Glomerular visceral epithelial cell (primary cell): ENCODE data around the gene RIMS1.

Experiments used
- DNase-seq: peaks from one replicate; pipeline ENCODE4 v3.0.0-alpha.2; 2016; ENCODE audit errors: extremely low spot score

Gene RIMS1

DNA sequence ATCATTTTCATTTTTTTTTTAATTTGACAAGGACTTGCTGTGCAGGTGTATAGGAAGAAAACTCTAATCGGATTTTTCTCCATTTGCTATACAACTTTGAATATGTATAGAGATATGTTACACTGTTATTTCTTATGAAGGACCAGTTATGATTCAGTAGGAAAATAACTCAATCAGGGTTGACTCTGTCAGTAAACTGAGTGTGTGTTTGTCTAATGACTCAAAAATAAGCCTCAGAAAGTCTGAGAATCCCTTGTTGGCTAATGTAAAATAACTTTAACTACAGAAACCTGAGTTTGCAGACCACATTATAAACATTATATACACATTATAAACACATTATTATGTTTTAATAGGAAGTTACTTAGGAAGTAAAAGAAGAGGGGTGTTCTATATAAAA lies 352.6 kb downstream of the RIMS1 start:
- no peak for DNase-seq

DNA sequence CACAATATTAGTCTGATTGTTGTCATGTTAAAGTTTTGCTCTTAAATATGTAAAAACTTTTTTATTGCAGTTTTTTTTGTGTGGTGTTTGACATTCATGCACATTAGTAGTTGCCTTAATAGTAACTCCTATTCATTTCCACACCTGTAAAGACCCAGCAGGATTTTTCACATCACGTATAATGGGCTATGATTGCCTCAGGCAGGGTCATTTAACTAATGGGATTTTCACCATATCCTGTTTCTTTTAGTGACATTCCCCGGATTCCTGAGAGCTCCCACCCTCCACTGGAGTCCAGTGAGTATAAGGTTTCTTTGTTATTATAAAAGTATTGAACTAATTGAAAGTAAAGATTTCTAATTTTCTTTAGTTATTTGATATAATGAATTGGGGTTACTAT lies 359.2 kb downstream of the RIMS1 start:
- peak; percentile 13 for DNase-seq

DNA sequence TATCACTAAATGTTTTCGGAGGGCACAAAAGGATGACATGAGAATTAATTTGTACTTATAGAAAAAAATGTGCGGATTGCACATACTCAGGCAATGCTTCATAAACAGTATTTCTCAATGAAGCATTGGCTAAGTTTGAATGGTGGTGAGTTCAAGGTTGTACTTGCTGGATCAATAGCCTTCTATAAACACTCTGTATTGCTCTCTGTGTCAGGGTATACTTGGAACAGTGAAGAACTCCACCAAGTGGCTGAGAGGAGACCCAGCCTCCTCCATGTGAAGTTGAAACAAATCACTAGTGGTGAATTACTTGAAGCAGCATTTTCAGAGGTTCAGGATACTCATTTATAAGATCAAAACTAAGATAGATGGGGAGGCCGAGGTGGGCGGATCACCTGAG lies 360.6 kb downstream of the RIMS1 start:
- DNase-seq, result no peak

DNA sequence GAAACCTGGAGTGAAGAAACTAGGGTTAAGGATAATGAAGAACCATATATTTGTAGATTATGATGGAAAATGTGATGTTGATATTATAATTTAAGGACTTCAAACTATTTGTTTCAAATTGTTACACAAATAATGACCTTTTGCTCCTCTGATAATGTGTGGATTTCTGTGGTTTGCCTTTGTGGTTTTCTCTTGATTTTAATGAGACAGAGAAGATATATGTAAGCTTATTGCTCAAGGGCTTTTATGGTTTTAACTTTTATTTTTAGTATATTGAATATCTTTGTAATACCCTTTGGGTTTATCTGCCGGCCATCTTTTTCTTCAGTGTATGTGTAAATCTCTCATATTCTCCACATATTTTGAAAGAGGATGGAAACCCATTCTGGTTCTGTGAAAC lies 362.3 kb downstream of the RIMS1 start:
- no peak for DNase-seq

DNA sequence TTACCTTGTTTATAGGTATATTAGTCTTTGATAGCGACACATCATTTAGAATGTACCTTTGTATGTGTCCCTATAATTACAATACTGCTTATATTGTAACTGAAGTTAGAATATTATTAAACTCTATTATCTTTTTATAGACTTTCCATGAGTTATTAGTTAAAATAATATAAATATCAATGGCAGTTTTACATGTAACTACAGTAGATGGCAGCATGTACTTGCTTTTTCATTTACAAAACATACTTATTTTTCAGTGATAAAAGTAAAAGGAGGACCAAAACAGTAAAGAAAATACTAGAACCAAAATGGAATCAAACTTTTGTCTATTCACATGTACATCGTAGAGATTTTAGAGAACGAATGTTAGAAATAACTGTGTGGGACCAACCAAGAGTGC lies 364.3 kb downstream of the RIMS1 start:
- DNase-seq, result no peak

DNA sequence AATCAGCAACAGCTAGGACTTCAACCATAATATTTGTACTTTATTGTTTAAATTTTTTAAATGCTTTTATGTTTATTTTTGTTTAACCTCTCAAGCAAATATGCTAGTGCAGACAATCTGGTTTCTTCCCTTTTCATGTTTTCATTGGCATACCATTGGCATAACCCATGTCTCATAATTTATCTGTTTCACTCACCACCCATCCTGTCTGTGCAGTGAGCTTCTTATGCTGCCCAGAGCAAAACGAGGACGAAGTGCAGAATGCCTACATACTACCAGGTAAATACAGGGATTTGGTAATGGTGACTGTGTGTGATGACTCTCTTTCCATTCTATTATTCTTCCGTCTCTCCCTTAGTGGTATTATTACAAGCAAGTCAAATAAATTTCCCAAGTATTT lies 374.1 kb downstream of the RIMS1 start:
- no peak for DNase-seq

DNA sequence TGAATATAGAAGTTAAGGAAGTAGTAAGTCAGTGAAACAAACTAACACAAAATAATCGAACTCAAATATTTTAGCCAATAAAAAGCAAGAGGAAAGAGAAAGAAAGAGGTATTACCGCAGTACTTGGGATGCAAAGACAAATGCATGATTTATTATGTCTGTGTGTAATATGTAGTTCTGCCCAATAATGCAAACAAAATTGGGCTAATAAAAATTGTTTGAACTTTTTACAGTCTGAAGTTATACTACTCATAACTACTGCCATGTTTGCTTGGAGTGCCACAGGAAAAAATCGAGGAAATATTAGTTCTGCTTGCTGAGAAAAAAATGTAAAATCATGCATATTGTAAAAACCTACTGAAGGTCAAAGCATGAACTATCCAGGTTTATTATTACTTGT lies 375.2 kb downstream of the RIMS1 start:
- no peak for DNase-seq

DNA sequence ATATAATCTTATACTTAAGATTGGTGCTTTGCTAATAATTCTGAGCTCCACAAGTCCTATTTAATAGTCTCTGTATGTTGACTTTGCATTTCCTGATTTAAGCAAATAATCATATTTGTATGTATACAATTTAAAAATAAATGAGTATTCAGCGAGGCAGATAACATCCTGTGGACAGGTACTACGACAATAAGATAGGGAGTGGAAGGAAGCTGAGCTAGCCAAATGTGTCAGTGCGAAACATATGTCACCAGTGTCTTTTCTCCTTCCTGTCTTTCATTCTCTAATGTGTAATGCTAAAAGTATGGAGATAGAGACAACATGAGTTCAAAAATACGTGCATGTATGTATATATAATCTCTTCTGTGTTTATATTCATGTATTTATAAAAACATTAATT lies 375.9 kb downstream of the RIMS1 start:
- no peak for DNase-seq

DNA sequence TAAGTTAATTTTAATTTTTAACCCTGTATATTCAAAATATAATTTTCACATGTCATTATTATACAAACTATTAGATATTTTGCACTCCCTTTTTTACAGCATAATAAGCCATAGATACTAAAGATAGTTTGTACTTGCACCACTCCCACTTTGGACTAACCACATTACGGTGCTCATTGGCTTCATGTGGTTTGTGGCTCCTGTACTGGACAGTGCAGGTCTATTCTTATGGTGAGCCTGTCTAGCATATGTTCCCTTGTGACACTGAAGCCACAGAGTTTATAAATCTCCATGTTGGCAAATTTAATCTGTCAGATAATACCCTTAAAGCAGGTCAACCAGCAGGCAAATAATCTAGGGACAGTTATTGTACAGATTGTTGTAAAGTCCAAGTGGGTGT lies 381.1 kb downstream of the RIMS1 start:
- DNase-seq, result no peak

DNA sequence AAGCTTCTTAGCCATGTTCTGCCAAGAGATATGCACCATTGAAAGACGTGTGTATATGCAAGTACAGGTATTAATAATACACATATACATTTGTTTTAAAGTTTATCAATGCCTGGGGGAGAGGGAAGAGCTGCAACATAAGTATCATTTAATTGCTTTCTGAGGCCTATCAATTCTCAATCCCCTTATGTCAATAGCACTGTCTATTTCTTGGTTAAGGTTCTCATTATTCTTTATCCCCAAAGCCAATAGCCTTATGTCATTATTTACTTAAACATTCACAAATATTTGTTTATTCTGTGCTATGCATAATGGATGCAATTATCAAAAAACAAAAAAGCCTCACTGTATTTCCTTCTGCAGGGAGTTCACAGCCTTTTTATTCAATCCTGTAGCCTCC lies 385.2 kb downstream of the RIMS1 start:
- DNase-seq, result no peak

DNA sequence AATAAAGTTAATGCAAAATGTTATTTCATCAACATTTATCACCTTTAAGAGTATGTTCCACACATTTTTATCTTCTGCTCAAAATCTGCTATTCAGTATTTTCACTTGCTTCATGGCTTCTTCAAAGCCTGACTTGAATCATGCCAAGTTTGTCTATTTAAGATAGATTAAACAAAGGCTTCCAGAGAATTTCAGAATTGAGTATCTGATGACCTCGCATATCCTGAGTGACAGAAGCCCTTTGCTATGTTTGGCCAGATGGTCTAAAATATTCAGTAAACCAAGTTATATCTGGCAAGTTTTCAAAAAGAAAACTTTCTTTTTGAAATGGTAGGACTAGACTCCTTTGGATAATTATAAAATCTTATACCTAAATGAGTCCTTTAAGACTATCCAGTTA lies 386.6 kb downstream of the RIMS1 start:
- peak; percentile 11 for DNase-seq

DNA sequence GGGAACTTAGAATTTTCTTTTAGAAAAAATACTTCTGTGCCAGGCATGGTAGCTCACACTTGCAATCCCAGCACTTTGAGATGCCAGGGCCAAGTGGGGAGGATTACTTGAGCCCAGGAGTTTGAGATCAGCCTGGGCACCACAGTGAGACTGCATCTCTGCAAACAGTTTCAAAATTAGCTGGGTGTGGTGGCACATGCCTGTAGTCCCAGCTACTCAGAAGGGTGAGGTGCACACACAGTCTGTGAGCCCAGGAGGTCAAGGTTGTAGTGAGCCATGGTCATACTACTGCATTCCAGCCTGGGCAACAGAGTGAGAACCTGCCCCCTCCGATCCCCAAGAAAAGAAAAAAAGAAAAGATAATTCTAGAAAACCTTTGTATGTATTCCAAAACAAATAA lies 389.5 kb downstream of the RIMS1 start:
- no peak for DNase-seq

DNA sequence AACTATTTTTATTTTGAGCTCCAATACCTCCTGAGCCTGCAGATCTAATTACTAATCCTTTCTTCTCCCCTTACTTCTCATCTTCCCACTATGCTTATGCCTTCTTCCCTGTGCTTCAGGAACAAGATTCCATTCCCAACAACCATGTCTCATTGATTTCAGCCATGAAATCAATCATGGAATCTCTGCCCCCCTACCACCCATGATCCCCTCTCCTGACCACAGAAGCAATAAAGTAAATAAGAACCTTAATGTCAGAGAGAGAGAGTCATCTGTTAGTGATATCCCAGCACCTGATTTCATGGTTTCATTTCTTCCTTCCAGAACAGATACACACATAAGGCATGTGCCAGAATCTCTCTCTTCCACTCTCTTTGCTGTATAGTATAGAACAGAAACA lies 395.9 kb downstream of the RIMS1 start:
- no peak for DNase-seq

DNA sequence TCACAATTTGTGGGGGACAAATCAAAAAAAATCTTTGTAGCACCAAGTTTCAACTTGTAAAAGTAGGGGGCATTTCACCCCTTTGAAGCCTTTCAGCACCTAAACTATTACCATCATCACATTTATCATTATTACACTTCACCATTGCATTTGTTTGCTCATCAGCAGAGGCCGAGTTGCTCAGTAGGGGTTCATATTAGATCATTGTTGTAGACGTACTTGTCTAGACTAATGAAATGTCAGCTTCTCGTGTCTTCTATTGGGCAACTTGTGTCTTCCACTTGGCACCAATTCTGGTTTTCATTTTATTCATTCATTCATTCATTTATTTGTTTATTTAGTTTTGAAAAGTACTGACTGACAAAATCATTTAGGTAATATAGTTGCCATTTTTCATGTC lies 397.2 kb downstream of the RIMS1 start:
- no peak for DNase-seq

DNA sequence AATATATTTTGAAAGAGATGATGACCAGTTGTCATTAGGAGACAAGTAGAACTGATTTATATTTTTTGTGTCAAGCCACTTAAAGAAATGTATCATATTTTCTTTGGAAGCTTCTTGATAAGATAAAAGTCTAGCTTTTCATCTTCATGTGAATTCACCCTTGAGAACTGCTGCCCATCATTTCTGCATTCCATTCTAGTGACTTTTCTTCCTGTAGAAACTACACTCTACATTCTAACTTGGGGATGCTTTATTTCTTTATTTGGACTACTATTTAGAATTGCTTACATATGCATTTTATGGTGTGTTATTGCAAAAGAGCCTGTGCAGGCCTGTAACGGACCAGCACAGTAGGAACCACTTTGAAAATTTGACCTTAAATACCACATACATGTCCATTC lies 400.6 kb downstream of the RIMS1 start:
- peak; percentile 30 for DNase-seq

DNA sequence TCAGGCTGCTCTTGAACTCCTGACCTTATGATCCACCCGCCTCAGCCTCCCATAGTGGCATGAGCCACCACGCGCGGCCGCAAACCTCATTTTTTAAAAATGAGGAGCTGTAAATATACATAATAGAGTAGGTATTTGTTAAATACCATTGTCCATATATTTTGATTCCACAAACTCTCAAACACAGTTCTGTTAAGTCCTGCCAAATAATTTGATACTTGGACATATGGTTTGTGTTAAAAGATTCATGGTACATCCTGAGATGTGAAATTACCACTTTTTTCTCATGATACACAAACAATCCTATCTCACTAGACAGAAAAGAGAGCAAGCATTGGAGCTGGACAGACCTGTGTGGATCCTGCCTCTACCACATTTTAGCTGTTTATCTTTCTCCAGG lies 401.5 kb downstream of the RIMS1 start:
- DNase-seq, result no peak

DNA sequence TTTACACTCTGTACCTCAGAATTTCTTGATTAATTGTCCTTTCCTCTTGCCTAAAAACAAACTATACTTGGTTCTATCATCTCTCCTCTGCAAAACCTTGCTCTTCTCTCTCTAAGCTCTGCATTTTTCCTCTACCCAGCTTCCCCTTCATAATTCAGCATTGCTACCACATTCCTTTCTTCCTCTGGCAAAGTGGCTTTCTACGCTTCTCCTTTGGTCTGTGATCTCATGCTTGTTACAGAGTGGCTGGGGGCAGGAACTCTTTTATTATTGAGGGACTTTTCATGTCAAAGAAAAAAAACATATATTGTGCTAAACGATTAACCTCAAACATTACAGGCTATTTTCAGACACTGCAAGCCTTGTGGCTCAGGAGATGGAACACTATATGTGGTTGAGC lies 402.2 kb downstream of the RIMS1 start:
- DNase-seq, result no peak

DNA sequence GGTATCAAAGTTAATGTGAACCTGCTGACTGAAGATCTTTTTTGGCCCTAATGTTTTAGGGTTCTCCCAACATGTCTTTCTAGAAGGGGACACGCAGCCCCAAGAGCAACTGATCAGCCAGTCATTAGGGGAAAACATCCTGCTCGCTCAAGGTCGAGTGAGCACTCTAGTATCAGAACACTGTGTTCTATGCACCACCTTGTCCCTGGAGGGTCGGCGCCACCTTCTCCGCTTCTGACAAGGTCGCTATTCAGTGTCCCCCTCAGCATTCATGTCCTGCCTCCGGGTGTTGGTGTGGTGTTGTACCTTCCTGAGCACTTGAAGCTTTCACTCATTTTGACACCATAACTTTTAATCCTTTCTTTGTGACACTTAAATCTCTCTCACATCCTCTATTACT lies 404.3 kb downstream of the RIMS1 start:
- DNase-seq, result no peak

DNA sequence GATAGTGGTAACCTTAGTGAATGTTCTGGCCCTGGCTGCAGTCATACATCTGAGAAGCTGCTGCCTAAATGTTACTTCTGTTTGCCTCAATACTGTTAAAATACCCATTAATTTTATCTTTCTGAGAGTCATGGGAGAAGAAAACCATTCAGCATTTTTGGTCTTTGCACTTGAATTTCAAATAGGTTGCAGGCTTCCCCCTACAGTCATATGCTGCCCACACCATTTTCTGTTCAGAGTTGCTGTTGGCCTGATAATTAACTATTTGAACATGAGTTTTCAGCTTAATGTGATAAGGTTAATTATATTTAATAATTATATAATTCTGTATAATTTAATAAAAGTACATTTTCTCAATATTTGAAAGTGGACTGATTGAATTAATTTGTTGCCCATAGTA lies 410.0 kb downstream of the RIMS1 start:
- no peak for DNase-seq

DNA sequence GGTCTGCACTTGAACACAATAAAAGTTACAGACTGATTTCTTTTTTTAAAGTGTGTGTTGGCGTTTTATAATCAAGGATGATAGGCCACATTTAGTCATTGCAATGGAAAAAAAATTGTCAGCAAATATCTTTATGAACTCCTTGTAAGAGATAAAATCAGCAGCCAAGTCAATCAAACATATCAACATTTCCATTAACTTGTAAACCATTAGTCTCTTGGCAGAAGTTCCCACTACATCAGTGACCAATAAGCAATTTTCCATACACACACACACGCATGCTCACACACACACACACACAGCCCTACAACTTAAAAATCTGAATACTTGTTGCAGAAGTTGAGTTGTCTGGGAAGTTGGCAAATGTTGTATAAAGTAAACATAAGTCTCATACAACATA lies 419.6 kb downstream of the RIMS1 start:
- DNase-seq, result no peak

DNA sequence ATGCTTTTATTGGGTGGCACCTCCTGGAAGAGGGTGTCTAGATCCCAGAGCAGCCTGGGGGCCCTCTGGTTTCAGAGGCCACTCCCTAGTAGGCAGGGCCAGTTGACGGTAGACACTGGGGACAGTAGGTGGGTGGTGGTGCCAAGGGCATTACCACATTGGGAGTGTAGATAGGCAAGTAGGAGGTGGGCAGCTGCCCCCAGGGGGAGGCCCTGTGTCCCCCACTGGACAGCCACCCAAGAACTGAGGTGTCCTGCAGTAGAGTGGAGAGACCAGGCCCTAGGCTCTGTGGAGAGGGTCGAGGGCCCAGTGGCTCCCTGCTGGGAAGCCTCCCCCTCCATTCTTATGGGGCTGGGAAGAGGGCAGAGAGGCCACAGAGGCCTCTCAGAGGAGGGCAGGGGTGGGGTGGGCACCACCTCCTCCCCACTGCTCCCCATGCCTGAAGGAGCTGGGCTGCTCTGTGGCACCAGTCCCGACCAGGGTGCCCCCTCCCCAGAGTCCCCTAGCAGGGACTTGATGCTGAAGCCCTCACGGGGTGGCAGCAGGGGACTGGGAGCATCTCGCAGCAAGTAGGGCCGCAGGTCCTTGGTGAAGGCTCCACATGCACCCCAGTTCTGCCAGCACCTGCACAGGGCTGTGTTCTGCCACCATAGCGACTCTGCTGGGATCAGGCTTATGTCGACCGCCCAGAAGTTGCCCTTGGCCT lies 430.5 kb downstream of the RIMS1 start:
- no peak for DNase-seq

DNA sequence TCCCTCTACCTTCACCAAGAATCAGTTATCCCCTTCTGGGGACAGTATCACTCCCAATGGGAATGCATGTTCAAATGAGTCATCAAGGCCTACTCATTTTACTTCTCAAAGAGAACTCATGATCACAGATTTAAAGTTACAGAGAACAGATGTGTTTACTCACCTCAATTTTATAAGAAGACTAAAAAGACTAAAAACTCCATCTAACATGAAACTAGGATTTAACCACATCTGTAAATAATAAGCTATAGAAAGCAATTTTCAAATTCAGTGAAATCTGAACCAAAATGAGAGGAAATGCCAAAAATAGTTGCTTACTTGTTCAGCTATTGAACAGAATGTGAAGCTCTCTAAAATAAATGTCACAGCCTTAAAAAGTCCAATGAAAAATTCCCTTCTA lies 435.4 kb downstream of the RIMS1 start:
- no peak for DNase-seq

DNA sequence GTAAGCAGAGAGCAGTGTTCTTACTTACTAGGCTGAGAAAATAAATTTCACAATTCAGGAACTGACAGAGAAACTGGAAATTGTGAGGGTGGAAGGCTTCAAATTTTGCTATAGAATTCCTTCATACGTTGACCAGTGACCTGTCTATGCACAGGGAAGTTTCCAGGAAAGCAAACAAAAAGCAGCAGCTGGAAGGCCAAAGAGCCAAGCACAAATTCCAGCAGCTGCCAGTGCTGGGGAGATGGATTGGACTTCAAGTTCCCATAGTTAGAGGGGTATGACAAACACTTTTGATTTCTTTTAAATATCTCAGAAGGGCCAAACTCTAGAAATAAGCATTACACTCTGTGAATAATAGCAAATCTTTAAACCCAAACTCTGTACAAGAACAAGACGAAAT lies 436.4 kb downstream of the RIMS1 start:
- DNase-seq, result no peak

DNA sequence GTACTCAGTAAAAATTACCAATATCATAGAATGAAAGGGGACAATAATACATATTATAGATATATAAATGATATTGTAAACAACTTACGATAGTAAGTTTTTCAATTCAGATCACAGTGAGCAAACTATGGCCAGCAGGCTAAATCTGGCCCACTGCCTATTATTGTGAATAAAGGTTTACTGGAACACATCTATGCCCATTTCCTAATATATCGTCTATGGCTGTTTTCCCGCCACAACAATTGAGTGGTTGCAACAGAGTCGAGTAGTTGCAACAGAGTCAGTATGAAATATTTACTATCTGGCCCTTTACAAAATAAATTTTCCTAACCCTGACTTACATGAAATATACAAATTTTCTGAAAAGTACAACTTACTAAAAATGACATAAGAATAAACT lies 438.2 kb downstream of the RIMS1 start:
- no peak for DNase-seq

DNA sequence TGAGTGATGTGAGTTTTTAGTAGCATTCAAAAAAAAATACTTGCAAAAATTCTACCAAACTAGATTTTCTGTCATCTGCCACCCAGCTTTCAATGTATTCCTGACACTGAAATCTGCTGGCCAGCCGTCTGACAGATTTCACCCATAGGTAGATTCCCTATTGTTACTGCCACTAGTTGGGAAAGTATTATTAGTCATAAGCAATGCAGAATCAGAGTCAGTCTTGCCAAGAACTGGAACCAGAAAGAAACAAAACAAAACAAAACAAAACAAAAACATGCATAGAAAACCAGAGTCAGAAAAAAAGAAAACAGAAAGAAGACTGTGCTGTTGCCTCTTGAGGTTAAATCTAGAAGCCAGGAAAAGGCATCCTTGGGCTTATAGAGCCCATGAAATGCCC lies 442.4 kb downstream of the RIMS1 start:
- no peak for DNase-seq
